CD14-positive monocyte (primary cell): ENCODE results near the gene ITGAL. TPM values are rescaled to one million over a fixed set of nuclear protein-coding genes. Genes with fewer than 3 reads are reported as not detected.

Source experiments
- DNase-seq, 3 donors: peaks; one replicate each; pipeline ENCODE4 v3.0.0-alpha.2; 2011 to 2022
- H2AFZ ChIP-seq: 2 replicates; pipeline ENCODE4 v1.6.0; 2012; ENCODE audit warnings: mild to moderate bottlenecking, low read depth, low read length, inconsistent platforms; ENCODE audit not compliant: insufficient read depth, poor library complexity, severe bottlenecking
- H3K27ac ChIP-seq, 2 donors: 1 replicate in 1 of 2; 2 replicates in 1 of 2; pipeline ENCODE4 v1.5.1; 2012 to 2013; ENCODE audit warnings: low read length in 2 of 2, control low read depth in 1 of 2, inconsistent platforms in 1 of 2, low read depth in 1 of 2, mild to moderate bottlenecking in 1 of 2
- H3K27me3 ChIP-seq, 2 donors: one replicate each; pipeline versions ENCODE4 v1.6.0 to v1.6.1; 2011 to 2013; ENCODE audit warnings: low read length in 2 of 2; ENCODE audit not compliant: control insufficient read depth in 2 of 2, insufficient read depth in 2 of 2
- H3K36me3 ChIP-seq, 2 donors: replicated peaks in 1 of 2; 1 replicate in 1 of 2; 2 replicates in 1 of 2; pipeline versions ENCODE4 v1.5.1 to v1.6.1; 2012 to 2013; ENCODE audit warnings: low read length in 2 of 2, control low read depth in 1 of 2, inconsistent platforms in 1 of 2, mild to moderate bottlenecking in 1 of 2; ENCODE audit not compliant: insufficient read depth in 2 of 2, control insufficient read depth in 1 of 2
- H3K4me1 ChIP-seq, 2 donors: 1 replicate in 1 of 2; 2 replicates in 1 of 2; pipeline versions ENCODE4 v1.5.1 to v1.6.1; 2012 to 2013; ENCODE audit warnings: low read length in 2 of 2, control low read depth in 1 of 2, inconsistent platforms in 1 of 2, mild to moderate bottlenecking in 1 of 2, moderate library complexity in 1 of 2; ENCODE audit not compliant: insufficient read depth in 2 of 2, control insufficient read depth in 1 of 2
- H3K4me2 ChIP-seq: replicated peaks from 2 replicates; pipeline ENCODE3; 2012; ENCODE audit warnings: low read length, moderate library complexity, mild to moderate bottlenecking; ENCODE audit not compliant: poor library complexity, severe bottlenecking; ENCODE audit errors: extremely low read depth
- H3K4me3 ChIP-seq, 3 experiments: fragments of 200-600 bp in 1 of 3; sonication (generic) in 1 of 3; replicated peaks in 1 of 3; 1 replicate in 2 of 3; 2 replicates in 1 of 3; pipeline ENCODE4 v1.5.1; 2011 to 2013; ENCODE audit warnings: low read length in 3 of 3, mild to moderate bottlenecking in 3 of 3, control low read depth in 2 of 3, low read depth in 2 of 3, inconsistent platforms in 1 of 3, moderate library complexity in 1 of 3
- H3K79me2 ChIP-seq: 2 replicates; pipeline ENCODE4 v1.6.0; 2012; ENCODE audit warnings: mild to moderate bottlenecking, control low read depth, inconsistent platforms, low read length, moderate library complexity; ENCODE audit not compliant: insufficient read depth
- H3K9ac ChIP-seq: 2 replicates; pipeline ENCODE4 v1.6.0; 2017; ENCODE audit warnings: low read length, mild to moderate bottlenecking; ENCODE audit not compliant: insufficient read depth, poor library complexity, severe bottlenecking
- H3K9me3 ChIP-seq, 2 donors: replicated peaks in 1 of 2; 1 replicate in 1 of 2; 2 replicates in 1 of 2; pipeline versions ENCODE4 v1.5.1 to v1.6.1; 2012 to 2013; ENCODE audit warnings: low read length in 2 of 2, control low read depth in 1 of 2; ENCODE audit not compliant: control insufficient read depth in 1 of 2, insufficient read depth in 1 of 2
- H4K20me1 ChIP-seq: 2 replicates; pipeline ENCODE4 v1.6.0; 2012; ENCODE audit warnings: mild to moderate bottlenecking, low read length, control low read depth, moderate library complexity; ENCODE audit not compliant: insufficient read depth
- H3K27ac Mint-ChIP-seq, 7 donors: one replicate each; pipeline ENCODE4 v1.8.0; 2020; ENCODE audit warnings: mild to moderate bottlenecking in 7 of 7, mixed read lengths in 7 of 7, moderate library complexity in 6 of 7, inconsistent platforms in 2 of 7
- H3K27me3 Mint-ChIP-seq, 3 donors: one replicate each; pipeline ENCODE4 v1.8.0; 2021 to 2022; ENCODE audit warnings: low read depth in 3 of 3, mild to moderate bottlenecking in 3 of 3, mixed read lengths in 3 of 3, moderate library complexity in 3 of 3, inconsistent platforms in 1 of 3
- H3K36me3 Mint-ChIP-seq, 2 donors: one replicate each; pipeline ENCODE4 v1.8.0; 2020; ENCODE audit warnings: mixed read lengths in 2 of 2, inconsistent platforms in 1 of 2, mild to moderate bottlenecking in 1 of 2
- H3K4me1 Mint-ChIP-seq: one replicate; pipeline ENCODE4 v1.8.0; 2020; ENCODE audit warnings: mild to moderate bottlenecking, mixed read lengths
- H3K4me3 Mint-ChIP-seq, 2 donors: one replicate each; pipeline ENCODE4 v1.8.0; 2020; ENCODE audit warnings: mild to moderate bottlenecking in 2 of 2, mixed read lengths in 2 of 2, moderate library complexity in 1 of 2
- H3K9me3 Mint-ChIP-seq, 7 donors: one replicate each; pipeline ENCODE4 v1.8.0; 2020 to 2022; ENCODE audit warnings: mixed read lengths in 7 of 7, mild to moderate bottlenecking in 6 of 7, moderate library complexity in 6 of 7, inconsistent platforms in 2 of 7
- WGBS: methylation state at CpG from one replicate; pipeline ENCODE4 v1.1.5; 2013; ENCODE audit warnings: missing lambda C conversion rate; ENCODE audit not compliant: insufficient coverage; 5-methylcytosine and 5-hydroxymethylcytosine counted together
- intact Hi-C, 2 donors: fragments of 100-400 bp; cut with micrococcal nuclease; formaldehyde crosslinking; loops; one replicate each; pipeline versions ENCODE4 v1.15.0 to v1.15.1; 2023
- polyA minus RNA-seq: library from RNA; depleted of rRNA, polyadenylated mRNA; stranded (reverse); fragments of >200 nt; gene quantifications from 2 replicates; pipeline ENCODE4 v1.2.3, GENCODE V29; 2012
- polyA plus RNA-seq, 3 donors: library from polyadenylated mRNA; depleted of rRNA in 1 of 3; unstranded in 2 of 3; stranded (reverse) in 1 of 3; fragments of 300-500 nt in 2 of 3; fragments of >200 nt in 1 of 3; fragmentation: Illumina TruSeq in 2 of 3; gene quantifications; 1 replicate in 2 of 3; 2 replicates in 1 of 3; pipeline ENCODE4 v1.2.3, GENCODE V29; 2012 to 2021
- total RNA-seq, 12 experiments: library from RNA in 1 of 12; stranded (reverse) in 1 of 12; fragments of 120-200 nt in 1 of 12; gene quantifications; one replicate each; pipeline ENCODE4 v1.2.4 and lab custom pipeline; 2013 to 2026; ENCODE audit warnings: mixed read lengths in 6 of 12, inconsistent platforms in 1 of 12
- TF ChIP-seq, protein P1 (sequence below): fragments of 200-600 bp; IDR thresholded peaks from one replicate; pipeline ENCODE4 v1.8.0; 2022; ENCODE audit warnings: antibody characterized with exemption, mild to moderate bottlenecking

Gene ITGAL
- 177 TPM for total RNA-seq (2013)
- polyA plus RNA-seq (100 to 1,000 TPM in 2 of 3 donors, 10 to 100 TPM in 1; 56.8 to 474 (median 109) TPM), polyA minus RNA-seq (187 and 249 TPM in 2 replicates), total RNA-seq (lab: John Stamatoyannopoulos, UW) (38.8 to 367 (median 253) reads per million in 11 experiments)

DNA sequence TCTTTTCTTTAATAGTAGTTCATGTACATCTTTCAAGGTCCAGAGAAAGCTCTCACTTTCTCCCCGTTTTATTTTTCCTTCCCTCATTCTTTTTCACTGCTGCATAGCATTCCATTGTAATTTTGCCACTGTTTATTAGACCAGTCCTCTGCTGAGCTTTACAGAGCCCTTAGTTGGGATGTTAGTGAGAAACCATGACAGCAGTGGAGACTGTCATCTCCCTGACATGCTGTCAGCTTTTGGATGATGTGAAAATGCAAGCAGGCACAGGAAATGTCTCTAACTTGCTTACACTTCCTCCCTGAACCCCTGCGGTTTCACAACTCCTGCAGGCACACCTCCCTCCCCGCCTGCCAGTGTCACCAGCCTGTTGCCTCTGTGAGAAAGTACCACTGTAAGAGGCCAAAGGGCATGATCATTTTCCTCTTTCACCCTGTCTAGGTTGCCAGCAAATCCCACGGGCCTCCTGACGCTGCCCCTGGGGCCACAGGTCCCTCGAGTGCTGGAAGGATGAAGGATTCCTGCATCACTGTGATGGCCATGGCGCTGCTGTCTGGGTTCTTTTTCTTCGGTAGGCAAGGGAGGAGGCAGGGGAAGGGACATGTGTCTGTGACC is at the start of gene ITGAL:
TSS of gene ITGAL (plus strand) at position 415 of the 615 bp plus-strand sequence. CDS start at position 511, 96 bp downstream.
- Histone ChIP-seq H3K9me3 (no peaks in the 10 kb centered on the region), H3K27me3 (no peaks in the 10 kb centered on the region), H3K4me1 (peaks cover 64 to 88% of the 10 kb centered on the region in 2 donors), H3K9ac (peak within 1 kb of the TSS; percentile 63), H3K79me2 (peaks cover 75% of the 10 kb centered on the region), H3K4me2 (peak within 1 kb of the TSS; percentile 93), H4K20me1 (peaks cover 42% of the 10 kb centered on the region), H3K4me3 (peak within 1 kb of the TSS; percentile 60 to 94 (median 68)), H3K27ac (peak within 1 kb of the TSS; percentile 86 to 91), H2AFZ (peak within 1 kb of the TSS; percentile 64), H3K36me3 (peaks cover 28 to 34% of the 10 kb centered on the region in 2 donors)
- Mint-ChIP-seq H3K27ac (peak within 1 kb of the TSS; percentile 93 to 99 (median 98)), H3K4me1 (peaks cover 69% of the 10 kb centered on the region), H3K36me3 (peaks cover 23 to 31% of the 10 kb centered on the region in 2 donors), H3K4me3 (peak within 1 kb of the TSS; percentile 95 to 96), H3K27me3 (no peaks in the 10 kb centered on the region), H3K9me3 (peaks cover 0 to 3% (median 0%) of the 10 kb centered on the region in 7 donors)
- TF ChIP-seq, protein P1, sequence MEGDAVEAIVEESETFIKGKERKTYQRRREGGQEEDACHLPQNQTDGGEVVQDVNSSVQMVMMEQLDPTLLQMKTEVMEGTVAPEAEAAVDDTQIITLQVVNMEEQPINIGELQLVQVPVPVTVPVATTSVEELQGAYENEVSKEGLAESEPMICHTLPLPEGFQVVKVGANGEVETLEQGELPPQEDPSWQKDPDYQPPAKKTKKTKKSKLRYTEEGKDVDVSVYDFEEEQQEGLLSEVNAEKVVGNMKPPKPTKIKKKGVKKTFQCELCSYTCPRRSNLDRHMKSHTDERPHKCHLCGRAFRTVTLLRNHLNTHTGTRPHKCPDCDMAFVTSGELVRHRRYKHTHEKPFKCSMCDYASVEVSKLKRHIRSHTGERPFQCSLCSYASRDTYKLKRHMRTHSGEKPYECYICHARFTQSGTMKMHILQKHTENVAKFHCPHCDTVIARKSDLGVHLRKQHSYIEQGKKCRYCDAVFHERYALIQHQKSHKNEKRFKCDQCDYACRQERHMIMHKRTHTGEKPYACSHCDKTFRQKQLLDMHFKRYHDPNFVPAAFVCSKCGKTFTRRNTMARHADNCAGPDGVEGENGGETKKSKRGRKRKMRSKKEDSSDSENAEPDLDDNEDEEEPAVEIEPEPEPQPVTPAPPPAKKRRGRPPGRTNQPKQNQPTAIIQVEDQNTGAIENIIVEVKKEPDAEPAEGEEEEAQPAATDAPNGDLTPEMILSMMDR = no peak
- intact Hi-C loops = no loop called here
- WGBS = 0% methylated on average over 6 of the region's 8 CpGs
- DNase-seq = peak; percentile 85 to 91 (median 86)

DNA sequence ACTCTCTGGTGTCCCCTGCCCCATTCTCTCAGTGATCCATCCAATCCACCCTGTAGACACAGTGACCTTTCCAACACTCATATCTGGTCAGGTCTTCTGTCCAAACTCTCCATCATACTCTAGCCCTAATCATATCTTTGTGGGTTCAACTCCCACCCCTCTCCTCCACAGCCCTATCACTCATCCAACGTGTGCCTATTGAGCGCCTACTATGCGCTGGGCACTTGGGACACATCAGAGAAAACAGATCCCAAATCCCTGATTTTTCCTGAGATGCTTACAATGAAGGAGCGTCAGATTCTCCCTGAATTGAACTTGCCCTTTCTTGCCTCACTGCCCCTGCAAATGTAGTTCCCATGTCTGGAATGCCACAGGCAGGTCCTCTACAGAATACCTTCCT is 44.5 kb upstream of the ITGAL start:
- Histone ChIP-seq H3K9me3 (no peaks in the 10 kb centered on the region), H3K4me3 (no peak overlapping the region), H3K36me3 (peaks cover 9 to 29% of the 10 kb centered on the region in 2 donors), H2AFZ (no peak overlapping the region), H3K27ac (no peak overlapping the region), H4K20me1 (no peaks in the 10 kb centered on the region), H3K79me2 (peaks cover 31% of the 10 kb centered on the region), H3K27me3 (no peaks in the 10 kb centered on the region), H3K4me2 (no peak overlapping the region), H3K4me1 (peaks cover 20 to 26% of the 10 kb centered on the region in 2 donors), H3K9ac (no peak overlapping the region)
- WGBS = 97% methylated on average over 4 of the region's 4 CpGs
- intact Hi-C loops = no loop called here
- Mint-ChIP-seq H3K9me3 (peaks cover 0 to 2% (median 0%) of the 10 kb centered on the region in 7 donors), H3K27me3 (no peaks in the 10 kb centered on the region), H3K4me3 (no peak overlapping the region), H3K36me3 (peaks cover 27 to 38% of the 10 kb centered on the region in 2 donors), H3K4me1 (peaks cover 5% of the 10 kb centered on the region), H3K27ac (peak overlapping the region in 2 of 7 donors; percentile 48 to 86)
- DNase-seq = no peak
- TF ChIP-seq, protein P1 = no peak
